ES-I3 (cell line): ENCODE data around the gene SMIM11.

Experiments
- H3K36me3 ChIP-seq: 2 replicates; pipeline ENCODE4 v1.6.1; 2013; ENCODE audit warnings: mild to moderate bottlenecking, low read length, control low read depth, moderate library complexity; ENCODE audit not compliant: insufficient read depth
- H3K4me1 ChIP-seq: 2 replicates; pipeline ENCODE4 v1.6.1; 2013; ENCODE audit warnings: mild to moderate bottlenecking, control low read depth, low read length; ENCODE audit not compliant: insufficient read depth
- H3K9ac ChIP-seq: 2 replicates; pipeline ENCODE4 v1.6.1; 2013; ENCODE audit warnings: low read depth, mild to moderate bottlenecking, low read length, moderate library complexity
- H3K9me3 ChIP-seq: 2 replicates; pipeline ENCODE4 v1.6.1; 2013; ENCODE audit warnings: mild to moderate bottlenecking, low read length, moderate library complexity; ENCODE audit not compliant: control insufficient read depth, insufficient read depth

SMIM11 gene

GRCh38 chr21:34344584-34344983, 30.7 kb upstream of the SMIM11 start:
- H3K9ac ChIP-seq, result no peak overlapping the region

GRCh38 chr21:34345091-34345871, 30.0 kb upstream of the SMIM11 start:
- Histone ChIP-seq H3K4me1 (no peaks in the 10 kb centered on the region), H3K9me3 (no peaks in the 10 kb centered on the region), H3K36me3 (no peaks in the 10 kb centered on the region), H3K9ac (no peak overlapping the region)

More at GRCh38 chr21:34344584-34344983, 30.7 kb upstream of the SMIM11 start:
- Histone ChIP-seq H3K9me3 (no peaks in the 10 kb centered on the region), H3K4me1 (no peaks in the 10 kb centered on the region), H3K36me3 (no peaks in the 10 kb centered on the region)

GRCh38 chr21:34345892-34346291, 29.4 kb upstream of the SMIM11 start:
- Histone ChIP-seq H3K9ac (no peak overlapping the region), H3K9me3 (no peaks in the 10 kb centered on the region), H3K4me1 (no peaks in the 10 kb centered on the region), H3K36me3 (no peaks in the 10 kb centered on the region)

GRCh38 chr21:34348890-34349519, 26.3 kb upstream of the SMIM11 start:
- no peaks in the 10 kb centered on the region for H3K4me1 ChIP-seq
- H3K9me3 ChIP-seq, result no peaks in the 10 kb centered on the region
- no peak overlapping the region for H3K9ac ChIP-seq
- no peaks in the 10 kb centered on the region for H3K36me3 ChIP-seq

- no peaks in the 10 kb centered on the region for H3K9me3 ChIP-seq
- H3K9ac ChIP-seq, result no peak overlapping the region
- H3K4me1 ChIP-seq, result no peaks in the 10 kb centered on the region
- H3K36me3 ChIP-seq, result no peaks in the 10 kb centered on the region
These were observed 23.5 kb upstream of the SMIM11 start for GRCh38 chr21:34351786-34352241.

GRCh38 chr21:34352556-34352955, 22.8 kb upstream of the SMIM11 start:
- no peak overlapping the region for H3K9ac ChIP-seq

GRCh38 chr21:34353182-34353581, 22.1 kb upstream of the SMIM11 start:
- Histone ChIP-seq H3K9me3 (no peaks in the 10 kb centered on the region), H3K36me3 (no peaks in the 10 kb centered on the region), H3K4me1 (no peaks in the 10 kb centered on the region), H3K9ac (no peak overlapping the region)

More at GRCh38 chr21:34352556-34352955, 22.8 kb upstream of the SMIM11 start:
- H3K36me3 ChIP-seq, result no peaks in the 10 kb centered on the region
- H3K9me3 ChIP-seq, result no peaks in the 10 kb centered on the region
- H3K4me1 ChIP-seq, result no peaks in the 10 kb centered on the region

- H3K36me3 ChIP-seq, result no peaks in the 10 kb centered on the region
- no peak overlapping the region for H3K9ac ChIP-seq
- H3K4me1 ChIP-seq, result no peaks in the 10 kb centered on the region
- no peaks in the 10 kb centered on the region for H3K9me3 ChIP-seq
These were observed 20.5 kb upstream of the SMIM11 start for GRCh38 chr21:34354836-34355235.

- Histone ChIP-seq H3K9ac (no peak overlapping the region), H3K4me1 (no peaks in the 10 kb centered on the region), H3K9me3 (no peaks in the 10 kb centered on the region), H3K36me3 (no peaks in the 10 kb centered on the region)
These were observed 19.7 kb upstream of the SMIM11 start for GRCh38 chr21:34355570-34355969.

- H3K9ac ChIP-seq, result no peak overlapping the region
- no peaks in the 10 kb centered on the region for H3K9me3 ChIP-seq
- no peaks in the 10 kb centered on the region for H3K36me3 ChIP-seq
- H3K4me1 ChIP-seq, result no peaks in the 10 kb centered on the region
These were observed 17.4 kb upstream of the SMIM11 start for GRCh38 chr21:34357889-34358288.

GRCh38 chr21:34358866-34359265, 16.4 kb upstream of the SMIM11 start:
- Histone ChIP-seq H3K36me3 (no peaks in the 10 kb centered on the region), H3K4me1 (no peaks in the 10 kb centered on the region), H3K9ac (no peak overlapping the region), H3K9me3 (no peaks in the 10 kb centered on the region)

GRCh38 chr21:34360488-34361241, 14.6 kb upstream of the SMIM11 start:
- no peaks in the 10 kb centered on the region for H3K4me1 ChIP-seq
- H3K9ac ChIP-seq, result no peak overlapping the region
- no peaks in the 10 kb centered on the region for H3K9me3 ChIP-seq
- no peaks in the 10 kb centered on the region for H3K36me3 ChIP-seq

GRCh38 chr21:34362136-34362444, 13.2 kb upstream of the SMIM11 start:
- no peak overlapping the region for H3K9ac ChIP-seq
- no peaks in the 10 kb centered on the region for H3K9me3 ChIP-seq
- H3K4me1 ChIP-seq, result peaks cover 3% of the 10 kb centered on the region; the same call in 1 of the 2 replicates
- no peaks in the 10 kb centered on the region for H3K36me3 ChIP-seq

- Histone ChIP-seq H3K9ac (no peak overlapping the region), H3K4me1 (peaks cover 8% of the 10 kb centered on the region; the same call in 1 of the 2 replicates), H3K9me3 (no peaks in the 10 kb centered on the region), H3K36me3 (no peaks in the 10 kb centered on the region)
These were observed 12.6 kb upstream of the SMIM11 start for GRCh38 chr21:34362670-34363069.
